ENCODE data around the gene EIF4E1B. TPM values are rescaled to one million over a fixed set of nuclear protein-coding genes. Genes with fewer than 3 reads are reported as not detected.

Gene EIF4E1B
- total RNA-seq, 1 donor from 2014 or later, result 0.06 TPM

DNA sequence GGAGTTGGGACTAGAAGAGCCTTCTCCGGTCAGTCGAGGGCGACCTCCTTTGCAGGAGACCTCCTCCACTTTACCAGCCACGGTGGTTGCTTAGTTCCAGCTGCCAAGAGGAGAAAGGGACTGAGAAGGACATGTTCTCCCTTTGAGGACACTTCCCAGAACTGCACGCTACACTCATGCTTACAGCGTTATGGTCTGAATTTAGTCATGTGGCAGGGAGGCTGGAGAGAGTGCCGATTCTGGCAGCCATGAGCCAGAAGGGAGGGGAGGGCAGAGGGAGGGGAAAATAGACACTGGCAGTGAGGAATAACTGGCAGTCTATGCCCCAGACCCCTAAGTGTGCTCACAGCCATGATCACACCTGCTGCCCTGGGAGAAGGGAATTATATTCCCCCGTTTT is 64.6 kb downstream of the EIF4E1B start:
- no peaks in the 10 kb centered on the region for H3K36me3 ChIP-seq
- H3K4me3 Mint-ChIP-seq, result no peak overlapping the region
- no peak overlapping the region for H3K27ac ChIP-seq
- no peaks in the 10 kb centered on the region for H3K36me3 Mint-ChIP-seq
- H3F3A ChIP-seq (ENCODE audit: low read depth), result peaks cover 25% of the 10 kb centered on the region
- H4K20me1 ChIP-seq (ENCODE audit: low read depth), result no peaks in the 10 kb centered on the region
- no peak overlapping the region for H3K27ac Mint-ChIP-seq
- H3K9me3 ChIP-seq (ENCODE audit: low read depth), result no peaks in the 10 kb centered on the region
- no peaks in the 10 kb centered on the region for H3K27me3 ChIP-seq
- peaks cover 47% of the 10 kb centered on the region for H3K4me1 ChIP-seq
- H3K9ac ChIP-seq, result no peak overlapping the region
- H3K9me3 Mint-ChIP-seq, result no peaks in the 10 kb centered on the region
- H3K4me2 ChIP-seq, result no peak overlapping the region
- H3K4me3 ChIP-seq, result no peak overlapping the region
- peaks cover 37% of the 10 kb centered on the region for H3K4me1 Mint-ChIP-seq
- peaks cover 12% of the 10 kb centered on the region for H3K27me3 Mint-ChIP-seq (ENCODE audit: insufficient read depth, low read depth)
- H3K79me2 ChIP-seq (ENCODE audit: low read depth), result no peaks in the 10 kb centered on the region
- TF ChIP-seq EZH2phosphoT487 (IDR thresholded peaks at IDR 0.05) (no peak), EZH2 (IDR thresholded peaks at IDR 0.05) (no peak)
- TF ChIP-seq, protein P1, sequence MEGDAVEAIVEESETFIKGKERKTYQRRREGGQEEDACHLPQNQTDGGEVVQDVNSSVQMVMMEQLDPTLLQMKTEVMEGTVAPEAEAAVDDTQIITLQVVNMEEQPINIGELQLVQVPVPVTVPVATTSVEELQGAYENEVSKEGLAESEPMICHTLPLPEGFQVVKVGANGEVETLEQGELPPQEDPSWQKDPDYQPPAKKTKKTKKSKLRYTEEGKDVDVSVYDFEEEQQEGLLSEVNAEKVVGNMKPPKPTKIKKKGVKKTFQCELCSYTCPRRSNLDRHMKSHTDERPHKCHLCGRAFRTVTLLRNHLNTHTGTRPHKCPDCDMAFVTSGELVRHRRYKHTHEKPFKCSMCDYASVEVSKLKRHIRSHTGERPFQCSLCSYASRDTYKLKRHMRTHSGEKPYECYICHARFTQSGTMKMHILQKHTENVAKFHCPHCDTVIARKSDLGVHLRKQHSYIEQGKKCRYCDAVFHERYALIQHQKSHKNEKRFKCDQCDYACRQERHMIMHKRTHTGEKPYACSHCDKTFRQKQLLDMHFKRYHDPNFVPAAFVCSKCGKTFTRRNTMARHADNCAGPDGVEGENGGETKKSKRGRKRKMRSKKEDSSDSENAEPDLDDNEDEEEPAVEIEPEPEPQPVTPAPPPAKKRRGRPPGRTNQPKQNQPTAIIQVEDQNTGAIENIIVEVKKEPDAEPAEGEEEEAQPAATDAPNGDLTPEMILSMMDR (IDR thresholded peaks at IDR 0.05), result no peak
- DNase-seq (ENCODE audit: low spot score), result no peak
- H2AFZ ChIP-seq (replicated peaks), result no peak overlapping the region

Small RNAs within 50 kb of the gene (microRNA-seq; reads per million reads assigned to microRNA genes)
- gene MIR4281, result not detected

Small RNAs within 50 kb of the gene (small RNA-seq; reads per million reads assigned to genes)
- gene MIR4281, result not detected

Other genes starting within 250 kb of the EIF4E1B start
- 10.3 and 14.5 TPM in 2 replicates for gene NOP16, start 242.1 kb upstream of the EIF4E1B start, total RNA-seq (ENCODE audit: low replicate concordance)
- gene HIGD2A, start 241.9 kb upstream of the EIF4E1B start, total RNA-seq (ENCODE audit: low replicate concordance), result 40.1 and 65.6 TPM in 2 replicates
- gene CLTB, start 214.1 kb upstream of the EIF4E1B start, total RNA-seq (ENCODE audit: low replicate concordance), result 12.6 and 29.2 TPM in 2 replicates
- gene FAF2, start 182.3 kb upstream of the EIF4E1B start, total RNA-seq (ENCODE audit: low replicate concordance), result 32.3 and 33.4 TPM in 2 replicates
- 11.7 and 38.7 TPM in 2 replicates for gene RNF44, start 93.3 kb upstream of the EIF4E1B start, total RNA-seq (ENCODE audit: low replicate concordance)
- not detected in 2 replicates for gene CDHR2, start 81.3 kb upstream of the EIF4E1B start, total RNA-seq (ENCODE audit: low replicate concordance)
- 0.67 and 3.7 TPM in 2 replicates for gene GPRIN1, start 20.5 kb upstream of the EIF4E1B start, total RNA-seq (ENCODE audit: low replicate concordance)
- 1.1 TPM in 1 of 2 replicates, not detected in the other for gene SNCB, start 141 bp upstream of the EIF4E1B start, total RNA-seq (ENCODE audit: low replicate concordance)
- gene TSPAN17, start 16.8 kb downstream of the EIF4E1B start, total RNA-seq (ENCODE audit: low replicate concordance), result 25.9 and 51.7 TPM in 2 replicates
- 1.2 and 3.6 TPM in 2 replicates for gene UNC5A, start 179.9 kb downstream of the EIF4E1B start, total RNA-seq (ENCODE audit: low replicate concordance)

All from neural progenitor cell (in vitro differentiated cells).